Upper lobe of right lung (tissue), 1 donor: ENCODE measurements around the gene ABCC1. TPM values are rescaled to one million over a fixed set of nuclear protein-coding genes. Genes with fewer than 3 reads are reported as not detected.

Experiments used
- ATAC-seq: fragments of 200-7000 bp; cut with Tn5 transposase; one replicate; pipeline ENCODE4 v1.9.1; 2020; ENCODE audit warnings: mild to moderate bottlenecking, moderate library complexity
- DNase-seq: peaks from one replicate; pipeline ENCODE4 v3.0.0-alpha.2; 2020
- H3K27ac ChIP-seq: fragments of 200-600 bp; one replicate; pipeline ENCODE4 v1.8.0; 2022
- H3K27me3 ChIP-seq: fragments of 200-600 bp; one replicate; pipeline ENCODE4 v1.8.0; 2022; ENCODE audit warnings: mild to moderate bottlenecking
- H3K36me3 ChIP-seq: fragments of 200-600 bp; one replicate; pipeline ENCODE4 v1.8.0; 2022
- H3K4me1 ChIP-seq: fragments of 200-600 bp; one replicate; pipeline ENCODE4 v1.8.0; 2022
- H3K4me3 ChIP-seq: fragments of 200-600 bp; one replicate; pipeline ENCODE4 v1.8.0; 2022; ENCODE audit warnings: mild to moderate bottlenecking
- H3K9me3 ChIP-seq: fragments of 200-600 bp; one replicate; pipeline ENCODE4 v1.8.0; 2022
- CTCF ChIP-seq: fragments of 200-600 bp; IDR thresholded peaks from one replicate; pipeline ENCODE4 v1.8.0; 2022; ENCODE audit warnings: antibody characterized with exemption
- intact Hi-C: fragments of 100-400 bp; cut with DNase I; formaldehyde crosslinking; loops from one replicate; pipeline ENCODE4 v1.11.0; 2022
- total RNA-seq: library from RNA; stranded (reverse); fragmentation: NEBNext Ultra II Directional; extraction: Animal tissue kit (Norgen Biotek cat#: 25700); gene quantifications from one replicate; pipeline ENCODE4 v1.2.1, GENCODE V29; 2021
- donor health status: DM: no; HTN: yes; CAD: no; lungs with severe emphysema.

ABCC1 gene
- total RNA-seq, 1 donor from 2014 or later: 50.6 TPM

- DNase-seq (no peak), ATAC-seq (peak; percentile 36)
- Histone ChIP-seq H3K36me3 (no peaks in the 10 kb centered on the region), H3K9me3 (no peaks in the 10 kb centered on the region), H3K27me3 (no peaks in the 10 kb centered on the region), H3K4me3 (no peak overlapping the region), H3K4me1 (peaks cover 28% of the 10 kb centered on the region), H3K27ac (no peak overlapping the region)
- intact Hi-C loops: no loop called here
- no peak for TF ChIP-seq CTCF
These were observed 22.8 kb downstream of the ABCC1 start for GRCh38 chr16:15972046-15972868.

- Histone ChIP-seq H3K36me3 (no peaks in the 10 kb centered on the region), H3K4me1 (peaks cover 28% of the 10 kb centered on the region), H3K27me3 (no peaks in the 10 kb centered on the region), H3K9me3 (no peaks in the 10 kb centered on the region), H3K27ac (no peak overlapping the region), H3K4me3 (no peak overlapping the region)
- no peak for TF ChIP-seq CTCF
- DNase-seq (no peak), ATAC-seq (no peak)
- intact Hi-C loops: no loop called here
These were observed 24.0 kb downstream of the ABCC1 start for GRCh38 chr16:15973421-15973820.

- Histone ChIP-seq H3K4me3 (no peak overlapping the region), H3K27ac (no peak overlapping the region), H3K36me3 (no peaks in the 10 kb centered on the region), H3K4me1 (peaks cover 28% of the 10 kb centered on the region), H3K9me3 (no peaks in the 10 kb centered on the region), H3K27me3 (no peaks in the 10 kb centered on the region)
- DNase-seq (no peak), ATAC-seq (no peak)
- no peak for TF ChIP-seq CTCF
- intact Hi-C loops: no loop called here
These were observed 24.6 kb downstream of the ABCC1 start for GRCh38 chr16:15974057-15974456.

GRCh38 chr16:15975172-15975571 lies 25.8 kb downstream of the ABCC1 start:
- Histone ChIP-seq H3K4me1 (peaks cover 28% of the 10 kb centered on the region), H3K9me3 (no peaks in the 10 kb centered on the region), H3K27ac (peak overlapping the region; percentile 8), H3K36me3 (no peaks in the 10 kb centered on the region), H3K4me3 (no peak overlapping the region), H3K27me3 (no peaks in the 10 kb centered on the region)
- TF ChIP-seq CTCF: no peak
- ATAC-seq: no peak
- intact Hi-C loops: no loop called here
- DNase-seq: no peak

GRCh38 chr16:15976225-15976812 lies 26.9 kb downstream of the ABCC1 start:
- H3K9me3 ChIP-seq: no peaks in the 10 kb centered on the region
- no peaks in the 10 kb centered on the region for H3K36me3 ChIP-seq
- peak overlapping the region; percentile 79 for H3K27ac ChIP-seq
- DNase-seq: no peak
- no peak for TF ChIP-seq CTCF
- no peaks in the 10 kb centered on the region for H3K27me3 ChIP-seq
- no peak for ATAC-seq
- intact Hi-C loops: no loop called here
- H3K4me1 ChIP-seq: peaks cover 28% of the 10 kb centered on the region
- no peak overlapping the region for H3K4me3 ChIP-seq
